SIG-M5 (cell line): ENCODE measurements around the gene ST3GAL5.
A peak's percentile ranks its signal among the peaks of the same experiment; 100 is the strongest.

Experiments
- DNase-seq: peaks from one replicate; lab custom pipeline; 2025; lab: John Stamatoyannopoulos, UW

ST3GAL5 gene

DNA sequence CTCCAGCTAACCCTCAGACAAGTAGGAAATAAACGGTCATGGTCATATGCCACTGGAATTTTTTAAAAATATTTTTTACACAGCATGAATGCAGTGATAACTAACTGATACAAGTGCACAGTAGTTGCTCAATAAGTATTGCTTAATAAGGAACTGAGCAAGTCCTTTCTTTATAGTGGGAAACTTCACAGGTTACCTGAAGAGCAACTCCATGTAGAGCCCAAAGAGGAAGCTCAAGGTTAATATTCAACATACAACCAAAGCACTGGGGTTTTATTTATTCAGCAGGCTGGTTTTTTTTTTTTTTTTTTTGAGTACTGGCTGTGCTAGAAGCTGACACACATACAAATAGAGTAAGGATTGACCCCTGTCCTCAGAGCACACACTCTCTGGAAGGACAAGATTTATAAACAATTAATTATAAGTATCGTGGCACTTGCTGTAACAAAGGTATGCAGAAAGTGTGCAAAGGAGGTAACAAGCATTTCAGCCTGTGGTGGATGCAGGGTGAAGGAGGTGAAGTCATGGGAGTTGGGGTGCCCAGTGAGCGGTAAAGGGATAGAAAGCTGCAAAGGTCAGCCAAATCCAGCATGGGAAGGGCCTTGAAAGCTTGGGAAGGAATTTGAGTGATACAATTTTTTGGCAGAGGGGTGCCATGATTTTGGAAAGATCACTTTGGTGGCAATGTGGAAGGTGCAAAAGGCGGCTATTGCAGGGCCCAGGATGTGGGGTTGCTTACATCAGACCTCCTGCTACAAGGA, 82.3 kb downstream of the ST3GAL5 start:
- DNase-seq: no peak

DNA sequence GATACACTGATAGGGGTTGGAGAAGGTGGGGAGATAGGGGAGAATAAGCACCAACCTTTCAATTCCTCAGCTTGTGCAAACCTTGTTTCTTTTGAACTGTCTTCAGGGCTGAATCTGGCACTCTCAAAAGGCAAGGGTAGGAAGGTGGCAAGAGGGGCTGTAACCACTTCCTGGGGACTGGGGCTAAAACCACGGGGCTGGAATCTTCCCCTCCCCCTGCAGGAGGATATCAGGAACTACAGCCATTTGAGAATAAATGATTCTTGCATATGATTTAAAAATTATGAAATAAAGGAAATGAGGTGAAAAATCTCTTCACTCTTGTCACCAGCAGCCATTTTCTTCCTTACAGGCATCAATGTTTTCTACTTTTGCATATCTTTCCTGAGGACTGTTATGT, 84.2 kb downstream of the ST3GAL5 start:
- DNase-seq: no peak

DNA sequence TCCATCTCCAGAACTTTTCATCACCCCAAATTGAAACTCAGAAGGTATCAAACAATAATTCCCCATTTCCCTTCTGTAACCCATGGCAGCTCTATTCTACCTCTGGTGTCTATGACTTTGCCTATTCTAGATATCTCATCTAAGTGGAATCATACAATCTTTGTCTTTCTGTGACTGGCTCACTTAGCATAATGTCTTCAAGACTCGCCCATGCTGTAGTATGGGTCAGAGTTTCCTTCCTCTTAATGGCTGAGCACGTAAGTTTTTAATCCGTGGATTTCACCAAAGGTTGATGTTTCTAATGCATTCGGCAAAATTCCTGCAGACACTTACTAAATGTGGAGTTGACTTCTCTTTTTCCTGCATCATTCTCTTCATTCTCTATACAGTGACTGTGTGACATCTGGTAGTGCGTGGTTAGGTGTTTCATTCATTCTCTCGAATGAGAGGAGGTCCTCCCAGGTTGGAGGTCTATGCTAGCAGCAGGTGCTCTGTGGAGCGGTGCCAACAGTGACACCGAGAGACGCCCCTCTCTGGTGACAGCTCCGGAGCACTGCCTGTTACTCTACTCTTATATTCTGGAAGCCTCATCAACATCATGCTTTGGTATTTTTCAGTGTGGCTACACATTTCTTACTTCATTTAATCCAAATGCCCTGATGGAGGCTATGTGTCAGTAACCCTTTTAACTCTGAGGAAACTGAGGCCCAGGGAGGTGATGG, 84.9 kb downstream of the ST3GAL5 start:
- no peak for DNase-seq

DNA sequence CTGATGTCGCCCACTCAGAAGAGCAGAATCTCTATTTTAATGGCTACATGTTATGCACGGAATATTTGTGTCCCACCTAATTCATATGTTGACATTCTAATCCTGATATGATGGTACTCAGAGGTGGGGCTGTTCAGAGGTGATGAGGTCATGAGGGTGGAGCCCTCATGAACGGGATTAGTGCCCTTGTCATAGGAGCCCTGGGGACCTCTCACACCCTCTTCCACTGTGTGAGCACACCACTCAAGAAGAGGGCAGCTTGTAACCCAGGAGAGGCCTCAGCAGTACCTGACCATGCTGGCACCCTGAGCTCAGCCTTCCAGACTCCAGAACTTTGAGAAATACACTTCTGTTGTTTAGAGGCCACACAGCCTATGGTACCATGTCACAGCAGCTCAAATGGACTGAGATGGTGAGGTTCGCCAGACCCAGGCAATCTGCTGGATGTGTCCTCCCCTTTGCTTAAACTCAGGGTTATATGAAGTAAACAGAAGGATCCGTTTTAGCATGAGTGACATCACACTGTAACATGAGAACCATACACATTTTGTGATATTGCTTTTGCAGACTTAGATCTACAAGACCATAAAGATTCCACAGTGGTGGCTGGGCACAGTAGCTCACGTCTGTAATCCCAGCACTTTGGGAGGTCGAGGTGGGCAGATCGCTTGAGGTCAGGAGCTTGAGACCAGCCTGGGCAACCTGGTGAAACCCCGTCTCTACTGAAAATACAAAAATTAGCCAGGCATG, 86.3 kb downstream of the ST3GAL5 start:
- DNase-seq: no peak

DNA sequence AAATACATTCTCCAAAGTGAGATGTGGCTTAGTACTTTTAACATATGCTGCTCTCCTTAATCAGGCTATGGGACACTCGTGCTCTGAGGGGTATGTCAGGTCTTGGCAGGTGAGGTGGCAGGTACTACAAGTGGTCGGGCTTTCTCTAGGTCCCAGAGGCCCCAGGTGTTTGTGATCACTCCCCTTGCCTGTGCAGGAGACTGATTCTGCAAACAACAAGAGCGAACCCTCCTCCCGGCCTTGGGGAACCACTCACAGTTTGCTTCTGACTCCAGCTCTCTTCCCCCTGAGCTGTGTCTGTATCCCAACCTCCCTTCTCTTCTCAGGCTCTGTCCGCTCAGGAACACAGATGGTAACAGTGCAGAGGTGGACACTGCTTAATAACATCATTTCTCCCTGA, 86.9 kb downstream of the ST3GAL5 start:
- DNase-seq: no peak

DNA sequence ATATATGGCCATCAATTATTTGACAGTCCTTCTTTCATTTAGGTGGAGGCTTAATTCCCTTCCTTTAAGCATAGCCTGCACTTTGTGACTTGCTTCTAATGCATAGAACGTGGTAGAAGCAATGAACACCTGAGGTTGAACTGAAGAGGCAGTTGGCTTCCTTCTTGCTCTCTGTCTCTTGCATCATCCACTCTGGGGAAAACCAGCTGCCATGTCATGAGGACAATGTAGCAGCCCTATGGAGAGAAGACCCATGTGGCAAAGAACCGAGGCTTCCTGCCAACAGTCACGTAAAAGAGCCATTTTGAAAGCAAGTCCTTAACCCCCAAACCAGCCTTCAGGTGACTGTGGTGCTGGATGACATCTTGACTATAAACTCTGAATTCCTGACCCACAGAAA, 88.2 kb downstream of the ST3GAL5 start:
- no peak for DNase-seq

DNA sequence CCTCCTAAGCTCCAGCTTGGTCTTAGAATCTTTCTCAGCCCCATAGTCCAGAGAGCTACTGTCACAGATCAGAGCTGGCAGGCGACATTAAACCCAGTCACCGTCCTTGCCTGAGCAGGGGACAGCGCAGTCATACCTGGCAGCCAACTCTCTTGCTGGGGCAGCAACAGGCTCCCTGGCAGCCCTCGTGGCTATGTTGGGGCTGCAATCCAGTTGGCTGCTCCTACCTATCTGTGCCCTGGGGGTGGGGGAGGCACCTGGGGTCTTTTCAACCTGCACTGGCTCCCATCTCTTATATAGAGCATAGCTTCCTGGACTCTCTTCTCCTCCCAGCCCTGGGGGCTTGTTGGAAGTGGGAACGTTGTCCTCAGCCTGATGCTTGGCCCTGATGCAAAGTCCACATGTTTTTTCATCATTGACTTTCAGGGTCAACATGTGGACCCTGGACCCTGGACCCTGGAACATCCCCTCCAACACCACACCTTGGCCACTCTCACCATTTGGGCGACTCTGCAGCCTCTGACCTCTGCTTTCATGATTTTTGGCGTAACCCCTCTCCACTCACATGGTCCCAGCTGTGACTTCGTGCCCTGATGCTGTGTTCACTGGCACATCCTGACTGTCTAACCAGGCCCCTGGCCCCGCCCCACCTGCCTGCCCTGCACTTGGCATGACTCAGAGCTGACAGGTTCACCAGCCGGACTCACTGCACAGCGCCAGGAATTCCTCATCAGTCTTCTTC, 89.4 kb downstream of the ST3GAL5 start:
- DNase-seq: no peak

DNA sequence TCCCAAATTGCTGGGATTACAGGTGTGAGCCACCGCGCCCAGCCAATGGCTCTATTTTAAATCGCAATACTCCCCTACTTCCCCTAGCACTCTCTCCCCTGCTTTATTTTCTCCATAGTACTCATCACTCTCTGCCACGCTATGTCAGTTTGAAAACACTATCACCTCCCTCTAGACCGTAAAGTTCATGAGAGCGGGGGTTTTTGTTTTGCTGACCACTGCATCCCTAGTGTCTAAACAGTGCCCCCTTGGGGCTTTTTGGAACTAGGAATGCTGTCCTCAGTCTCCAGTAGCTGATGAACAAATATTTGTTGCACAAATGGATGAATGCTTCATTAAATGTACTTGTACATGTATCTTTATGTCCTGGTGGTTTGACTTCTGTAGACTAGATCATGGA, 90.9 kb downstream of the ST3GAL5 start:
- no peak for DNase-seq

DNA sequence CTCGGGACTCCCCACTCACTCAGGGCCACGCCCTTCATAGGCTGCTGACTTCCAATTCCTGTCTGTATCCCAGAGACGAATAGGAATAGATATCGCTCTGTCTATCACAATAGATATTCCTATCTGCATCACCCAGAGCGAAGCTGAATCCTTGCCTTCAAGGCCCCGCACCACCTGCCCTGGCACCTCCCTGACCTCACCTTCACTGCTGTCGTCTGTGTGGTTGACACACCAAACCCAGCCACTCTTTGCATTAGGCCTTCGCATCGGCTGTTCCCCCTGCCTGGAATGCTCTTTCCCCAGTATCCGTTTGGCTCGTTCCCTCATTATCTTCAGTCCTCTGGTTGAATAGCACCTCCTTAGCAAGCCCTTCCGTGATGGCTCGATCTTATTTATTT, 91.5 kb downstream of the ST3GAL5 start:
- DNase-seq: no peak

DNA sequence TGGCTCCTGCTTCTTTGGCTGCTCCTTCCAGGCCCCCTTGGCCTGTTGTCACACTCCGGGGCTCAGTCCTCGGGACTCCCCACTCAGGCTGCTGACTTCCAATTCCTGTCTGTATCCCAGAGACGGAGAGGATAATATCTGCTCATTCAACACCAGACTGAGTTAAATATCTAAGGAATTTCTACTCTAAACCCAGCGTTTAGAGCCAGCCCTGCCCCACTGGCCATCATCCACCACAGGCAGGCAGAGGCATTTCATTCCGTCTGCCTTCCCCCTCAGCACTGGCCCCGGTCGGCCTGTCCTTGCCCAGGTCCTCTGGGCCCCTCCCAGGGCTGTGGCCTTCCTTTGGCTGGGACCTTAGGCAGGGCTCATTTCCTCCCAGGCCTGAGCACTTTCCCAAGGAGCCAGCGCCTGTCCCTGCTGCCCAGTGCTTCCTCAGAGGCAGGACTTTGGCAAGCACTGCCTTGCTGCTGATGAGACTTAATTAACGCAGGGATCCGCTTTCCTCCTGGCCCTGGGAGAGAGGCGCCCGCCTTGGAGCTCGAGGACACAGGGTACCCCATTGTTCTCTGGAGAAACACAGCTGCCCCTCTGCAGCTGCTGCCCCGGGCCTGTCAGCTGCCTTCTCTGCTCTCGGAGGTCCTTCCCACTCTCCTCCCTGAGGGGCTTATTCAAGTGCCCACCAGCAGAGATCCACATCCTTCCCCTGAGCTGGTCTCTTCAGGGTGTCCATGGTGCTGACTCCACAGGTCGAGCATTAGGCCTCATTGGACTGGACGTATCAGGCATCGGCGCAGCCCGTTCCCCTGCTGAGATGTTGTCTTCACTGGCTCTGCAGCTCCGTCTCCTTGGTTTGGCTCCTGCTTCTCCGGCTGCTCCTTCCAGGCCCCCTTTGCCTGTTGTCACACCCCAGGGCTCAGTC, 92.2 kb downstream of the ST3GAL5 start:
- no peak for DNase-seq

DNA sequence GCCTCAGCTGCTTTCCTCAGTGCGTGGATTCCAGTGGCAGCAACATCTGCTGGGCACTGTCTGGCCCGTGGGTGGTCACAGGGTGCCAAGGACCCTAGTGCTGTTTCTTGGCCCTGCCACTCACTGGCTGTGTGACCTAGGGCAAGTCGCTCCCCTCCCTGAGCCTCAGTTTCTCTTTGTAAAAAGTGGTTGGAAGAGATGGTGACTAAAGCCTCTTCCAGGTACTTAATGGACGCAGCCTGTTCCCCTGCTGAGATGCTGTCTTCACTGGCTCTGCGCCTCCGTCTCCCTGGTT, 92.8 kb downstream of the ST3GAL5 start:
- no peak for DNase-seq

DNA sequence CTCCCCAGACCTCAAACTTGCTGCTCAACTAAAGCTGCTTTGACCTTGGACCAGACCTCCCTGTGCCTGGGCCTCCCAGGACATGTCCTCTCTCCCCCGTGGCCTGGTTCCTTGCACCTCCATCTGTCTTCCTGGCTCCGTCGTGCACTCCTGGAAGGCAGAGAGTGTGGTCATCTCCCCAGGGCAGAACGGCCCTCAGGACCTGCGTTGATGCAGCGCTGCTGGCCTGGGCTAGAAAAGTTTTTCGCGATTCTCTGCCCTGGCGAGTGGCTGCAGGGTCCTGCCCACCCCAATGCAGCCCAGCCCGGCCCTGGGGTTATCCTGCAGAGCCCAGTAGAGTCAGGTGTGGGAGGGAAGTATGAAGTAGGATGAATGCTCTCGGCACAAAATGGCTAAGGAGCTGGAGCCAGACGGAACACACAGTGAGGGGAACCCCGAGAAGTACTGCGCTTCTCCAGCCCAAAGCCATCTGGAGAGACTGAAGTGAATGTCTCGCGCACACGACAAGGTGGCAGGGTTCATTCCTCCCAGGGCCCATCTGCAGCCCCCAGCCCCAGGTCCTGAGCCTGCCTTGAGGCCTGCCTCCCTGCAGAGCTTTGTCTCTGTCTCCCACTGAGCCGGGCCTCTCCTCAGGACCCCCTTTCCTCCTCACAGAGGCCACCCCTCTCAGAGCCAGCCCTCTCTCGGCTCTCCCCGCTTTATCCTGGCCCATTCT, 93.3 kb downstream of the ST3GAL5 start:
- no peak for DNase-seq

DNA sequence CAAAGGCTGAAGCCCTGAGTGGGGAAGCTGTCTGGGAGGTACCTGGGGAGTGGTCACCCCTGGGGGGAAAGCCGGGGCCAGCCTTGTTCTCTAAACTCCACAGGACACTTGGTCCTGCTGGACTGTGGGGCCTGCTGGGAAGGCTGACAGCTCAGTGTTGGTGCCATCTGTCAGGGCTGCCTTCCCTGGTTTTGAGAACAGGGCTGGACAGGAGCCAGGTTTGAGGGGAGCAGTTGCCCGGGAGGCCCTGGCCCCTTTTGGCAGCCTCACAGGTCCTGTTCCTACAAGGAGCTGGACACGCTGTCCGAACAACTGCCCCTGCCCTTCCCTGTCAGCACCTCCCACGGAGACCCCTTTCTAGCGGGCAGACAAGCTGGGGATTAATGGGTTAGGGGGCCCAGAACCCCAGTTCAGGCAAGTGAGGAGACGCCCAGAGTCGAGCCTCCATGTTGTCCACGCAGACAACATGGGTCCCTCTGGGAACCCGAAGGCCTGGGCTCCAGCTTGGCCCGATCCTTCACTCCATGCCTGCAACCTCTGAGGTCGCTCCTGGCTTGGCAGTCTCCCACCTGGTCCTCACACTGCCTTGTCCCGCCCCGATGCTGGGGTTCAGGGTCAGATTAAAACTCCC, 94.2 kb downstream of the ST3GAL5 start:
- DNase-seq: no peak

DNA sequence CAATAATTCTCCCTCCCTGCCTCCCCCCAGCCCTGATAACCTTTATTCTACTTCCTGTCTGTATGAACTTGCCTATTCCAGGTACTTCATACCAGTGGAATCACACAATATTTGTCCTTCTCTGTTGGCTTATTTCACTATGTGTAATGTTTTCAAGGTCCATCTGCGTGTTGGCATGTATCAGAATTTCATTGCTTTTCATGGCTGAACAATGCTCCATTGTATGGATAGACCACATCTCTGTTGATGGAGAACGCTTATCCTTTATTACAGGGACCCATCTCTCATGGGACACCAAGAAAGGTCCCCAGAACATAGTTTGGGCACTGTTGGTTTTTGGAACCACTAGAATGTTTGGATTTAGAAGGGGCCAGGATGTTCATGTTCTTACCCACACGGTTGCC, 94.8 kb downstream of the ST3GAL5 start:
- no peak for DNase-seq

DNA sequence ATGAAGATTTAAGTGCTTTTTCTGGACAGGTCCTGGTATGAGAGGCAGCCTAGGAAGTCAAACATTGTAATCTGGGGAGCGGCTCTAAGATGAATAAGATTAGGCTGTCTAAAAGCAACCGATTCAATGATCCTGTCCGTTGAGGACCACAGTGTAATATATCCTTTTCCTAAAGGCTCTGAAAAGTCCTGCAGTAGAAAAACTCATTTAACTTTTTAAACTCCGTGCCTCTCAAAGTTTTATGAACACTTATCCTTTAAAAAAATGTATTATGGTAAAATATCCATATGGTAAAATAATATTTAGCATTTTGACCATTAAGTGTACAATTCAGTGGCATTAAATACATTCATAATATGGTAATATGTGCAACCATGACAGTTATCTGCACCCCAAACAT, 95.2 kb downstream of the ST3GAL5 start:
- no peak for DNase-seq

DNA sequence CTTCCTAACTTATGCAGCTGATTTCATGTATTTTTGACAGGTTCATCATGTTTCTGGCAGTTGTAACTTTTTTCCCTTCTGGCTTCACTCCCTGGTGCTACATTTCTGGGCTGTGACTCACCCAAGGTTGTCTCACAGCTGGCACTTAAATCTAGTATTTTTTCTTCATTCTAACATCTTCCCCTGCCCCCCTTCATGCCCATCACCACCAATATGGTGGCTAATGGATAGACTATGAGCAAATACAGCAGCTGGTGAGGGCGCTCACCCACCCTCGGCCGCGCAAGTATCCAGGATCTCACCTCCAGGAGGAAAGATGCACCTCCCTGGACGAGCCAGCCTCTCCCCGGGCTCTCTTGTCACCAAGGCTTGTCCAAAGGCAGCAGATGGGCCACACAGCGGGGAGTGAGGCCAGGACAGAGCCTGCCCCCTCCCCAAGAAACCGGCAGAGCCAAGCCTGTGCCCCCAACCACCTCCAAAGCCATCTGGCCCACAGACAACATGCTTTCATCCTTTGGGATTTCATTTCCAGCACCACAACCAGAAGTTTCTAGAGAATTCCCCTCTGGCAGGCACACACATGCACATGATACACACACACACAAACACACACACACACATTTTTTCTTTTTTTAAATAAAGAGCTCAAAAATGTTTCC, 95.9 kb downstream of the ST3GAL5 start:
- DNase-seq: no peak

DNA sequence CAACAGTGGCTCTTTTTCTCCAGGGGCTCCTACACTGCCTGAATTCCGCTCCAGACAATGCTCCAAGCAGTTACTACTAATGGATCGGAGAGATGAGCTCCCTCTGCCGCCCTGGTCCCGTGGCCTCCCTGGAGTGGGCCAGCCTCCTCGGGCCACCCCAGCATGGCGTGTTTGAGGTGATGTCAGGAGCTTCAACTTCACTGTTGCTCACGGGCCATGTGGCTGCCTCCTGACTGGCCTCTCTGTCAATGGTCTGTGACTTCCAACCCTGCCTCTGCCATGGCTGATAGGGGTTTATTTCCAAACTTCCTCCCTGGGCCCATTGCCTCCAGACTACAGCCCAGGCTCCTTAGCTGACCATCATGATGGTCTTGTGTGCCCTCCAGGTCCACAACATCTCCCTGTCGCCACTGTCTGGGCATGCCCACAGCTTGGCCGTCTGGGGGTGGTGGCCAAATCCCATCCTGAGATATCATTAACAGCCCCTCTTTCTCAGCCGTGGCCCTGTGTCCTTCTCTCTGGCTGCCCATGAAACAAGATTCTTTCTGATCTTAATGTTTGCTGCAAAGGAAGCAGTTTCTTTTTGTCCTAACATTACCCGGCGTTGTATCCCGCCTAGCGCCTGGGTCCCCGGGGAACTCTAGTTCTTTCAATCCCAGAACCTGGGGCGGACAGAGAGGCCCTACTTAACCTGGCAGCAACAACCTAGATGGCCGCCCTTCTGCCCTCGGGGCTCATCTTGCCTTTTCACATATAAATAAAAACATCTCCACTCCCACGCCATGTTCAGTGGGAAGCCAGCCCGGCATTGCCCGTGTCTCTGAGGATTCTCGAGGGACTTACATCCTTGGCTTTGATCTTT, 96.9 kb downstream of the ST3GAL5 start:
- no peak for DNase-seq

DNA sequence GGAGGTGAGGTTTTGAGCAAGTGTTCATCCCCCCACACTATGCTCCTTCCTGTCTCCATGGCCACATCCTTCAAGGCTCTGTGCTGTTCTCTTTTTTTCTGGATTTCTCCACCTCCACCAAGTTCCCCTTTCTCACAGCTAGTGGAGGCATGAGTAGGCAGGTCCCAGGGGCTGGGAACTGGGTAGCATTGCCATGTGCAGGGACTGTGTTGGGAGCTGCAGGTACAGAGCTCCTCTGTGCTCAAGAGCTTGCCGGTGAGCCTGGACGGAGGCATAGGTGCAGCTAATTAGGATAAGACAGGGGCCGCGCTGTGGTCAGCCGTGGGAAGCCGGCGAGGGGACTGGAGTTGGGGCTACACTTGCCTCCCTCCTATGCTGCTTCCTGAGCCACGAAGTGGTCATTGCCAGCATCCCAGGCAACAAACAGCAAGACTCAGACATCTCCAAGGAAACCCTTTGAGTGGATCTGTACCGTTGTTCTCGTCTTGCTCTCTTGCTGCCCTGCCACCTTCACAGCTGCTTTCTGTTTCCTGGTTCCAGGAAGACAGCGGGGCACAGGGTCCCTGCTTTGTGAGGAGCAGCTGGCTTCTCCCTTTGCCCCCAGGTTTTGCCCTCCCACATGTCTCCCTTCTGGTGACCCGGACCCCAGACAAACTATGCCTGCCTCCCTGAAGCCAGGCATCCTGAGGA, 98.1 kb downstream of the ST3GAL5 start:
- peak; percentile 12 for DNase-seq
